Activated CD8-positive, alpha-beta T cell treated with anti-CD3 and anti-CD28 coated beads, Interleukin-2, amount 10 ng/mL, durations not matched to agents 7 days and 5 days (primary cell): ENCODE data around the gene TMEM30B. TPM values are rescaled to one million over a fixed set of nuclear protein-coding genes. Genes with fewer than 3 reads are reported as not detected.
A peak's percentile ranks its signal among the peaks of the same experiment; 100 is the strongest.
"Not testable (repeated sequence)": the region's sequence is repeated elsewhere in the genome, so short reads cannot be mapped to it uniquely, and the experiment has no call there.

Experiments used
- ATAC-seq: fragments of 150-1000 bp; cut with Tn5 transposase; one replicate; pipeline ENCODE4 v1.10.0; 2021; ENCODE audit warnings: moderate library complexity
- CTCF ChIA-PET: fragments of 350-600 bp; sonication (Branson Sonifier 250); formaldehyde crosslinking; loops from one replicate; lab custom pipeline; 2021; ENCODE audit warnings: antibody characterized with exemption; lab: Charles Lee
- POLR2A ChIA-PET: fragments of 350-600 bp; sonication (Branson Sonifier 250); formaldehyde crosslinking; loops from one replicate; lab custom pipeline; 2021; ENCODE audit warnings: antibody characterized with exemption; lab: Charles Lee
- DNase-seq: peaks from one replicate; pipeline ENCODE4 v3.0.0-alpha.2; 2020
- H3K27ac Mint-ChIP-seq: one replicate; pipeline ENCODE4 v1.8.0; 2021; ENCODE audit warnings: mild to moderate bottlenecking, mixed read lengths
- H3K27me3 Mint-ChIP-seq: one replicate; pipeline ENCODE4 v1.8.0; 2021; ENCODE audit warnings: low read depth, mixed read lengths
- H3K36me3 Mint-ChIP-seq: one replicate; pipeline ENCODE4 v1.8.0; 2021; ENCODE audit warnings: low read depth, mixed read lengths
- H3K4me1 Mint-ChIP-seq: one replicate; pipeline ENCODE4 v1.8.0; 2021; ENCODE audit warnings: low read depth, mixed read lengths
- H3K4me3 Mint-ChIP-seq: one replicate; pipeline ENCODE4 v1.8.0; 2021; ENCODE audit warnings: mild to moderate bottlenecking, mixed read lengths
- H3K9me3 Mint-ChIP-seq: one replicate; pipeline ENCODE4 v1.8.0; 2022; ENCODE audit warnings: mixed read lengths; ENCODE audit not compliant: insufficient read depth
- total RNA-seq, 2 experiments: library from RNA; stranded (reverse); gene quantifications; one replicate each; pipeline ENCODE4 v1.2.3, GENCODE V29; 2021

TMEM30B gene
- total RNA-seq, 2 experiments from 2014 or later: 0.52 to 0.66 TPM

GRCh38 chr14:61255968-61256367 lies 25.2 kb downstream of the TMEM30B start:
- peaks cover 35% of the 10 kb centered on the region for H3K27me3 Mint-ChIP-seq
- CTCF ChIA-PET: no interaction called here

GRCh38 chr14:61254808-61255526 lies 26.2 kb downstream of the TMEM30B start:
- H3K27me3 Mint-ChIP-seq: peaks cover 31% of the 10 kb centered on the region
- POLR2A ChIA-PET: interaction anchor here (0.8 kb wide), 1 partner anchor 623 kb away, joined by 3 read pairs; no protein-coding TSS in a partner anchor
- CTCF ChIA-PET: interaction anchor here (0.8 to 3.8 kb wide), 5 partner anchors 9 to 630 kb away, joined by 3 to 46 read pairs (median 4); no protein-coding TSS in a partner anchor

More at GRCh38 chr14:61255968-61256367, 25.2 kb downstream of the TMEM30B start:
- Mint-ChIP-seq H3K9me3 (no peaks in the 10 kb centered on the region), H3K36me3 (no peaks in the 10 kb centered on the region), H3K4me1 (no peaks in the 10 kb centered on the region), H3K27ac (no peak overlapping the region), H3K4me3 (no peak overlapping the region)
- ATAC-seq (no peak), DNase-seq (no peak)
- POLR2A ChIA-PET: no interaction called here

GRCh38 chr14:61253064-61253738 lies 27.9 kb downstream of the TMEM30B start:
- Mint-ChIP-seq H3K27ac (no peak overlapping the region), H3K27me3 (peaks cover 21% of the 10 kb centered on the region), H3K36me3 (no peaks in the 10 kb centered on the region), H3K9me3 (no peaks in the 10 kb centered on the region), H3K4me3 (no peak overlapping the region), H3K4me1 (peaks cover 4% of the 10 kb centered on the region)
- POLR2A ChIA-PET: no interaction called here
- no peak for DNase-seq
- CTCF ChIA-PET: interaction anchor here (0.5 to 3.8 kb wide), 24 partner anchors 9 to 922 kb away, joined by 3 to 46 read pairs (median 4); partner anchors contain the start of gene SIX4
- no peak for ATAC-seq

More at GRCh38 chr14:61254808-61255526, 26.2 kb downstream of the TMEM30B start:
- DNase-seq (no peak), ATAC-seq (no peak)
- Mint-ChIP-seq H3K27ac (no peak overlapping the region), H3K36me3 (no peaks in the 10 kb centered on the region), H3K4me1 (no peaks in the 10 kb centered on the region), H3K9me3 (no peaks in the 10 kb centered on the region), H3K4me3 (no peak overlapping the region)

- H3K27ac Mint-ChIP-seq: no peak overlapping the region
- DNase-seq (peak; percentile 74), ATAC-seq (peak; percentile 95)
- H3K4me3 Mint-ChIP-seq: no peak overlapping the region
- CTCF ChIA-PET: interaction anchor here (0.7 to 3.8 kb wide), 20 partner anchors 9 to 921 kb away, joined by 3 to 46 read pairs (median 5); partner anchors contain the start of gene SIX4
- H3K9me3 Mint-ChIP-seq: no peaks in the 10 kb centered on the region
- POLR2A ChIA-PET: no interaction called here
- H3K36me3 Mint-ChIP-seq: no peaks in the 10 kb centered on the region
- H3K27me3 Mint-ChIP-seq: peaks cover 21% of the 10 kb centered on the region
- peaks cover 11% of the 10 kb centered on the region for H3K4me1 Mint-ChIP-seq
Observed at GRCh38 chr14:61252369-61253063, 28.6 kb downstream of the TMEM30B start.

- H3K9me3 Mint-ChIP-seq: no peaks in the 10 kb centered on the region
- ATAC-seq (no peak), DNase-seq (no peak)
- ChIA-PET CTCF (interaction anchor here (1.4 kb wide), 1 partner anchor 625 kb away, joined by 4 read pairs; no protein-coding TSS in a partner anchor), POLR2A (no interaction called here)
- H3K4me1 Mint-ChIP-seq: peaks cover 11% of the 10 kb centered on the region
- H3K36me3 Mint-ChIP-seq: no peaks in the 10 kb centered on the region
- H3K27ac Mint-ChIP-seq: no peak overlapping the region
- peaks cover 17% of the 10 kb centered on the region for H3K27me3 Mint-ChIP-seq
- no peak overlapping the region for H3K4me3 Mint-ChIP-seq
Observed at GRCh38 chr14:61250063-61250462, 31.1 kb downstream of the TMEM30B start.

- no peak for DNase-seq
- H3K27ac Mint-ChIP-seq: no peak overlapping the region
- peaks cover 11% of the 10 kb centered on the region for H3K4me1 Mint-ChIP-seq
- ATAC-seq: no peak
- H3K9me3 Mint-ChIP-seq: no peaks in the 10 kb centered on the region
- H3K36me3 Mint-ChIP-seq: no peaks in the 10 kb centered on the region
- ChIA-PET CTCF (no interaction called here), POLR2A (no interaction called here)
- H3K4me3 Mint-ChIP-seq: no peak overlapping the region
- H3K27me3 Mint-ChIP-seq: peaks cover 17% of the 10 kb centered on the region
Observed at GRCh38 chr14:61247935-61248334, 33.2 kb downstream of the TMEM30B start.

- no peak for DNase-seq
- Mint-ChIP-seq H3K36me3 (no peaks in the 10 kb centered on the region), H3K27ac (no peak overlapping the region), H3K4me3 (no peak overlapping the region), H3K9me3 (peaks cover 5% of the 10 kb centered on the region), H3K4me1 (peaks cover 11% of the 10 kb centered on the region), H3K27me3 (peaks cover 11% of the 10 kb centered on the region)
- ATAC-seq: no peak
- POLR2A ChIA-PET: no interaction called here
- CTCF ChIA-PET: no interaction called here
Observed at GRCh38 chr14:61246721-61247120, 34.4 kb downstream of the TMEM30B start.

- DNase-seq (no peak), ATAC-seq (no peak)
- H3K4me1 Mint-ChIP-seq: peaks cover 14% of the 10 kb centered on the region
- no peak overlapping the region for H3K4me3 Mint-ChIP-seq
- peaks cover 2% of the 10 kb centered on the region for H3K27me3 Mint-ChIP-seq
- H3K27ac Mint-ChIP-seq: no peak overlapping the region
- no peaks in the 10 kb centered on the region for H3K36me3 Mint-ChIP-seq
- ChIA-PET CTCF (interaction anchor here (1.0 to 1.4 kb wide), 2 partner anchors 9 to 42 kb away, joined by 4 to 10 read pairs; no protein-coding TSS in a partner anchor), POLR2A (no interaction called here)
- H3K9me3 Mint-ChIP-seq: peaks cover 18% of the 10 kb centered on the region
Observed at GRCh38 chr14:61244009-61244408, 37.1 kb downstream of the TMEM30B start.

- ATAC-seq: no peak
- Mint-ChIP-seq H3K36me3 (no peaks in the 10 kb centered on the region), H3K4me3 (no peak overlapping the region)
Observed at GRCh38 chr14:61240206-61240605, 40.9 kb downstream of the TMEM30B start.

GRCh38 chr14:61239285-61239684 lies 41.9 kb downstream of the TMEM30B start:
- H3K4me1 Mint-ChIP-seq, ATAC-seq, POLR2A ChIA-PET, H3K27ac Mint-ChIP-seq, H3K4me3 Mint-ChIP-seq, DNase-seq, H3K27me3 Mint-ChIP-seq, H3K36me3 Mint-ChIP-seq: not testable (repeated sequence)
- peaks cover 18% of the 10 kb centered on the region for H3K9me3 Mint-ChIP-seq
- CTCF ChIA-PET: interaction anchor here (1.3 kb wide), 1 partner anchor 14 kb away, joined by 4 read pairs; no protein-coding TSS in a partner anchor

More at GRCh38 chr14:61240206-61240605, 40.9 kb downstream of the TMEM30B start:
- no peak overlapping the region for H3K27ac Mint-ChIP-seq
- H3K9me3 Mint-ChIP-seq: peaks cover 18% of the 10 kb centered on the region
- peaks cover 3% of the 10 kb centered on the region for H3K27me3 Mint-ChIP-seq
- POLR2A ChIA-PET: no interaction called here
- H3K4me1 Mint-ChIP-seq: peaks cover 3% of the 10 kb centered on the region
- CTCF ChIA-PET: interaction anchor here (0.7 kb wide), 1 partner anchor 15 kb away, joined by 3 read pairs; no protein-coding TSS in a partner anchor
- DNase-seq: no peak

GRCh38 chr14:61238611-61239245 lies 42.4 kb downstream of the TMEM30B start:
- ATAC-seq: no peak
- H3K9me3 Mint-ChIP-seq: peaks cover 18% of the 10 kb centered on the region
- peaks cover 3% of the 10 kb centered on the region for H3K4me1 Mint-ChIP-seq
- no peak overlapping the region for H3K4me3 Mint-ChIP-seq
- no peaks in the 10 kb centered on the region for H3K36me3 Mint-ChIP-seq
- no peak for DNase-seq
- H3K27ac Mint-ChIP-seq: no peak overlapping the region
- peaks cover 3% of the 10 kb centered on the region for H3K27me3 Mint-ChIP-seq
- ChIA-PET POLR2A (no interaction called here), CTCF (interaction anchor here (1.3 kb wide), 1 partner anchor 15 kb away, joined by 4 read pairs; no protein-coding TSS in a partner anchor)
